Lung (tissue), 12 donors: ENCODE results near the gene UNC45B. TPM values are rescaled to one million over a fixed set of nuclear protein-coding genes. Genes with fewer than 3 reads are reported as not detected.
"Not testable (repeated sequence)": the region's sequence is repeated elsewhere in the genome, so short reads cannot be mapped to it uniquely, and the experiment has no call there.

ENCODE experiments used
- ATAC-seq: fragments of 200-7000 bp; cut with Tn5 transposase; one replicate; pipeline ENCODE4 v1.9.1; 2020; ENCODE audit warnings: moderate number of reproducible peaks; ENCODE audit not compliant: insufficient read depth, low FRiP score
- DNase-seq, 3 donors: peaks; one replicate each; pipeline ENCODE4 v3.0.0-alpha.2; 2013 to 2017
- H3K27ac ChIP-seq, 2 donors: one replicate each; pipeline ENCODE4 v1.5.1; 2013; ENCODE audit warnings: mild to moderate bottlenecking in 2 of 2, moderate library complexity in 2 of 2, control low read depth in 1 of 2, inconsistent platforms in 1 of 2, low read depth in 1 of 2, low read length in 1 of 2
- H3K27me3 ChIP-seq, 3 donors: one replicate each; pipeline ENCODE4 v1.5.1; 2013; ENCODE audit warnings: low read length in 2 of 3; ENCODE audit not compliant: control insufficient read depth in 3 of 3, insufficient read depth in 3 of 3
- H3K36me3 ChIP-seq, 4 donors: one replicate each; pipeline ENCODE4 v1.5.1; 2013; ENCODE audit warnings: low read length in 4 of 4, mild to moderate bottlenecking in 1 of 4, moderate library complexity in 1 of 4; ENCODE audit not compliant: control insufficient read depth in 4 of 4, insufficient read depth in 4 of 4
- H3K4me1 ChIP-seq, 5 donors: one replicate each; pipeline ENCODE4 v1.5.1; 2013; ENCODE audit warnings: low read length in 5 of 5, mild to moderate bottlenecking in 2 of 5, moderate library complexity in 1 of 5; ENCODE audit not compliant: control insufficient read depth in 5 of 5, insufficient read depth in 5 of 5
- H3K4me3 ChIP-seq: one replicate; pipeline ENCODE4 v1.5.1; 2013; ENCODE audit warnings: mild to moderate bottlenecking, control low read depth, moderate library complexity
- H3K9ac ChIP-seq, 2 donors: one replicate each; pipeline ENCODE4 v1.5.1; 2013; ENCODE audit warnings: low read length in 2 of 2, control low read depth in 1 of 2; ENCODE audit not compliant: insufficient read depth in 1 of 2
- H3K9me3 ChIP-seq, 4 donors: one replicate each; pipeline ENCODE4 v1.5.1; 2013; ENCODE audit warnings: low read length in 3 of 4, mild to moderate bottlenecking in 1 of 4, moderate library complexity in 1 of 4; ENCODE audit not compliant: control insufficient read depth in 4 of 4, insufficient read depth in 3 of 4
- CTCF ChIP-seq: IDR thresholded peaks from 2 replicates; pipeline ENCODE4 v1.5.1; 2012; ENCODE audit warnings: mild to moderate bottlenecking; ENCODE audit errors: control extremely low read depth, extremely low read depth
- WGBS, 2 donors: extraction: QIAGEN DNeasy Blood & Tissue Kit; methylation state at CpG; one replicate each; pipeline ENCODE4 v1.1.7; 2013; 5-methylcytosine and 5-hydroxymethylcytosine counted together
- polyA plus RNA-seq, 2 donors: library from polyadenylated mRNA; stranded (reverse); fragments of 200-250 nt; gene quantifications; one replicate each; pipeline ENCODE4 v1.2.1, GENCODE V29; 2013
- total RNA-seq, 2 donors: library from RNA; depleted of rRNA in 1 of 2; stranded (reverse); fragments of >200 nt in 1 of 2; gene quantifications; one replicate each; pipeline ENCODE4 v1.2.1, GENCODE V29; 2014 to 2021
- donor health status: control.
- donor health status: control.
- donor health status: Bipolar disorder and iron deficiency.
- donor health status: healthy.
- donor health status: DM: yes; HTN: yes; CAD: no.

UNC45B gene
- total and polyA plus RNA-seq, 4 donors, result 0.06 to 1.6 (median 0.29) TPM

DNA sequence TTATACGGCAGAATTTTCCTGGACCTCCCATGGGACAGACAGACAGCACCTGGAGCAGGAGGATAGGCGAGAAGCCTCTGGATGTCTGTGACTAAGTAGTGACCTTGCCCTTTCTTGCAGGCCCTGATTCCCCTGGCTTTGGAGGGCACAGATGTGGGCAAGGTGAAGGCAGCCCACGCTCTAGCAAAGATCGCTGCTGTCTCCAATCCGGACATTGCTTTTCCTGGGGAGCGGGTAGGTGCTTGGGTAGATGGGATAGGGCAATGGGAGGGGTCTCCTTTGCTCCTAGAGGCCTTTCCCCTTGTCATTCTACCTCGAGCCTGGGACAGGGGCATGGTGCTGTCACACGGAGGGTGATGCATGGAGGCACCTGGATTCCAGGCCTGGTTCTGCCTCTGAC is 29.3 kb downstream of the UNC45B start:
- Histone ChIP-seq H3K36me3 (no peaks in the 10 kb centered on the region), H3K9ac (no peak overlapping the region), H3K9me3 (no peaks in the 10 kb centered on the region), H3K27me3 (no peaks in the 10 kb centered on the region), H3K4me3 (no peak overlapping the region), H3K4me1 (peaks cover 0 to 2% (median 0%) of the 10 kb centered on the region in 5 donors), H3K27ac (no peak overlapping the region)
- no peak for ATAC-seq
- DNase-seq, result no peak
- WGBS, 2 donors, result 75 to 88% methylated on average over 8 of the region's 8 CpGs
- no peak for TF ChIP-seq CTCF

DNA sequence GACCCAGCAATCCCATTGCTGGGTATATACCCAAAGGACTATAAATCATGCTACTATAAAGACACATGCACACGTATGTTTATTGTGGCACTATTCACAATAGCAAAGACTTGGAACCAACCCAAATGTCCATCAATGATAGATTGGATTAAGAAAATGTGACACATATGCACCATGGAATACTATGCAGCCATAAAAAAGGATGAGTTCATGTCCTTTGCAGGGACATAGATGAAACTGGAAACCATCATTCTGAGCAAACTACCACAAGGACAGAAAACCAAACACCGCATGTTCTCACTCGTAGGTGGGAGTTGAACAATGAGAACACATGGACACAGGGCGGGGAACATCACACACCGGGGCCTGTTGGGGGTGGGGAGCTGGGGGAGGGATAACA is 31.8 kb downstream of the UNC45B start:
- WGBS, 2 donors, result 94 to 98% methylated on average over 5 of the region's 5 CpGs
- not testable (repeated sequence) for H3K4me1 ChIP-seq, H3K27ac ChIP-seq, H3K36me3 ChIP-seq, H3K9me3 ChIP-seq, H3K9ac ChIP-seq, H3K27me3 ChIP-seq, DNase-seq, H3K4me3 ChIP-seq, ATAC-seq

DNA sequence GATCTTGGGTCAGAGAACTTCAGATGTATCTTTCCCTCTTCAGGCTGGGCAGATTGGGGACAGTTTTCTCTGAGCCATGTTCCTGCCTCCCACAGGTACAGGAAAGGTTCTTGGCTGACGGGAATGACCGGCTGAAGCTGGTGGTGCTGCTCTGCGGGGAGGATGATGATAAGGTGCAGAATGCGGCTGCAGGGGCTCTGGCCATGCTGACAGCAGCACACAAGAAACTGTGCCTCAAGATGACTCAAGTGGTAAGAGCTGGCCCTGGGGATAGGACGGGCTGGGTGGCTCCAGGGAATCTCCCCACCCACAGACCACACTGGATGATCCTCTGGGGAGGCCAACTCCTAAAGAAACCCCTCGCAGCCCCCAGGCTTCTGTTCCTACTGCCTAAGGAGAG is 35.7 kb downstream of the UNC45B start:
- no peak overlapping the region for H3K4me3 ChIP-seq
- TF ChIP-seq CTCF, result no peak
- peaks cover 0 to 1% (median 0%) of the 10 kb centered on the region in 4 donors for H3K9me3 ChIP-seq
- DNase-seq (no peak), ATAC-seq (no peak)
- no peak overlapping the region for H3K9ac ChIP-seq
- H3K36me3 ChIP-seq, result peaks cover 0 to 7% (median 0%) of the 10 kb centered on the region in 4 donors
- no peaks in the 10 kb centered on the region for H3K4me1 ChIP-seq
- 74 to 81% methylated on average over 6 of the region's 6 CpGs for WGBS, 2 donors
- H3K27ac ChIP-seq, result no peak overlapping the region
- peaks cover 0 to 9% (median 3%) of the 10 kb centered on the region in 3 donors for H3K27me3 ChIP-seq

DNA sequence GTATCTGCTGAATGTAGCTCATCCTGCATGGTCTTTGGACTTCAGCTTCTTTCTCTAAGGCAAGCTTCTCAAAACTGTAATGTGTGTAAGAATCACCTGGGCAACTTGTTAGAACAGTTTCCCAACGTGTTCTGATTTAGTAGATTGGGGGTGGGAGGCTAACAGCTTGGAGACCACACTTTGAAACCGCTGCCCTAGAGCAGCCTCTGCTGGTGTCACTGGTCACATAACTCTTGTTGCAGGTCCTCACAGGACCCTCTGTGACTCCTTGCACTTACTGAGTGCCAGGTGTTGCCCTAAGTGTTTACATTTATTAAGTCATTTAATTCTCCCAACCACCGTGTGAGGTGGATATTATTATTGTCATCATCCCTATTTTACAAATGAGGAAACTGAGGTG is 36.7 kb downstream of the UNC45B start:
- 49 to 53% methylated on average over 3 of the region's 3 CpGs for WGBS, 2 donors
- H3K9ac ChIP-seq, result no peak overlapping the region
- ATAC-seq (no peak), DNase-seq (no peak)
- H3K4me3 ChIP-seq, result no peak overlapping the region
- no peak overlapping the region for H3K27ac ChIP-seq
- H3K4me1 ChIP-seq, result no peaks in the 10 kb centered on the region
- peaks cover 0 to 1% (median 0%) of the 10 kb centered on the region in 4 donors for H3K9me3 ChIP-seq
- TF ChIP-seq CTCF, result no peak
- peaks cover 0 to 9% (median 3%) of the 10 kb centered on the region in 3 donors for H3K27me3 ChIP-seq
- H3K36me3 ChIP-seq, result peaks cover 0 to 7% (median 0%) of the 10 kb centered on the region in 4 donors
